Ishikawa (cell line): Measurements from ENCODE around the gene VPS33A.

ENCODE experiments used
- CEBPB ChIP-seq: IDR thresholded peaks from 2 replicates; pipeline ENCODE4 v1.6.1; 2012
- EP300 ChIP-seq: IDR thresholded peaks from 2 replicates; pipeline ENCODE4 v1.6.1; 2012; ENCODE audit warnings: borderline replicate concordance
- FOXM1 ChIP-seq: IDR thresholded peaks from 2 replicates; pipeline ENCODE4 v1.6.1; 2012; ENCODE audit warnings: low read depth, borderline replicate concordance
- NFIC ChIP-seq: IDR thresholded peaks from 2 replicates; pipeline ENCODE4 v1.6.1; 2012
- REST ChIP-seq: IDR thresholded peaks from 2 replicates; pipeline ENCODE4 v1.6.1; 2012; ENCODE audit warnings: low read depth, mild to moderate bottlenecking
- TCF12 ChIP-seq: IDR thresholded peaks from 2 replicates; pipeline ENCODE4 v1.6.1; 2012; ENCODE audit warnings: low read depth
- TEAD4 ChIP-seq: IDR thresholded peaks from 2 replicates; pipeline ENCODE4 v1.6.1; 2012
- USF1 ChIP-seq: IDR thresholded peaks from 2 replicates; pipeline ENCODE4 v1.6.1; 2012
- YY1 ChIP-seq: IDR thresholded peaks from 2 replicates; pipeline ENCODE4 v1.6.1; 2012; ENCODE audit warnings: low read depth

GRCh38 chr12:122308811-122309210 is 42.5 kb upstream of the VPS33A start:
- no peak for TF ChIP-seq REST
- no peak for TF ChIP-seq EP300
- TF ChIP-seq NFIC = no peak
- TF ChIP-seq CEBPB = no peak
- TF ChIP-seq FOXM1 = no peak
- TF ChIP-seq USF1 = no peak
- TF ChIP-seq TCF12 = no peak
- no peak for TF ChIP-seq YY1
- TF ChIP-seq TEAD4 = no peak
